GM19328 (cell line): Measurements from ENCODE around the gene NCOA7.
"Not testable (repeated sequence)": the region's sequence is repeated elsewhere in the genome, so short reads cannot be mapped to it uniquely, and the experiment has no call there.

Experiments used
- ATAC-seq: cut with Tn5 transposase; IDR thresholded peaks from one replicate; pipeline ENCODE4 v1.9.1; 2021; ENCODE audit warnings: mild to moderate bottlenecking, moderate library complexity; ENCODE audit not compliant: unreplicated experiment

NCOA7 gene

DNA sequence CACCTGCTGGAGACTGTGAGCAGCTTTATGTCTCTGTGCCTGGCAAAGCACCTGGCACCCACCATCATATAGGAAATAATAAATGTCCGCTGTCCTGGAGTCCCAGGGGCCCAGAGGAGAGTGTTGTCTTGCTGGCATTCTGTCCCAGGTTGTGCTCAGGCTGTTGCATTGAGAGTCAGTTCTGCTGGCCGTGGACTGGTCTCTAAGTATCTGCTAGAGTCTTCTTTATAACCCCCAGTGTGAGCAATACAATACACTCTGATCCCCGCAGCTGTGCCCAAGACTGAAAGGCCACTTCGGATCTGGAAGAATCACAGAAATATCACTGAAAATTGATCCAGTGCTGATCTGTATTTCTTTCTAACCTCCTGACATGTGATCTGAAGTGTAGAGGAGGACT is 127.5 kb downstream of the NCOA7 start:
- ATAC-seq: no peak

- peak; percentile 99 for ATAC-seq
Measured at GRCh38 chr6:125918681-125919566, 128.2 kb downstream of the NCOA7 start.

GRCh38 chr6:125919618-125920017 is 128.9 kb downstream of the NCOA7 start:
- ATAC-seq: no peak

DNA sequence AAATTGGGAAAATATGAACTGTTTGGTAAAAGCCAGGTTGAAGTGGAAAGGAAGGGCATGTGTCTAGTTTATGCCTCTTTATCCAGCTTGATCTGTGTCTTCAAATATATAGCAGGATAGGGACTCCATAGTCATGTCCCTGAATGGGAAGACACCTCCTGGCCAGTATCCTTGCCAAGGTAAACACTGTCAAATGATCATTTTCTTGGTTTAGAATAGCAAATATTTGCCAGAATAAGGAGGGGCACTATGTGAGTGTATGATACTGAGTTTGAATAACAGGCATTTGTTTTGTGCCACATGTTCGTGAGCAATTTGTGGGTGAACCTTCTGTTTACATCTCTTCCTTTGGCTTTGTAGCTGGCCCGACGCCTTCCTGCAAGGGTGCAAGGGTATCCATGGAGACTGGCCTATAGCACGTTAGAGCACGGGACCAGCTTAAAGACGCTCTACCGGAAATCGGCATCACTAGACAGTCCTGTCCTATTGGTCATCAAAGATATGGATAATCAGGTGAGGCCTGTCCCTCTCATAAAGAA is 131.6 kb downstream of the NCOA7 start:
- ATAC-seq: no peak

GRCh38 chr6:125923366-125923877 is 132.7 kb downstream of the NCOA7 start:
- no peak for ATAC-seq

GRCh38 chr6:125924169-125924568 is 133.4 kb downstream of the NCOA7 start:
- ATAC-seq: no peak

DNA sequence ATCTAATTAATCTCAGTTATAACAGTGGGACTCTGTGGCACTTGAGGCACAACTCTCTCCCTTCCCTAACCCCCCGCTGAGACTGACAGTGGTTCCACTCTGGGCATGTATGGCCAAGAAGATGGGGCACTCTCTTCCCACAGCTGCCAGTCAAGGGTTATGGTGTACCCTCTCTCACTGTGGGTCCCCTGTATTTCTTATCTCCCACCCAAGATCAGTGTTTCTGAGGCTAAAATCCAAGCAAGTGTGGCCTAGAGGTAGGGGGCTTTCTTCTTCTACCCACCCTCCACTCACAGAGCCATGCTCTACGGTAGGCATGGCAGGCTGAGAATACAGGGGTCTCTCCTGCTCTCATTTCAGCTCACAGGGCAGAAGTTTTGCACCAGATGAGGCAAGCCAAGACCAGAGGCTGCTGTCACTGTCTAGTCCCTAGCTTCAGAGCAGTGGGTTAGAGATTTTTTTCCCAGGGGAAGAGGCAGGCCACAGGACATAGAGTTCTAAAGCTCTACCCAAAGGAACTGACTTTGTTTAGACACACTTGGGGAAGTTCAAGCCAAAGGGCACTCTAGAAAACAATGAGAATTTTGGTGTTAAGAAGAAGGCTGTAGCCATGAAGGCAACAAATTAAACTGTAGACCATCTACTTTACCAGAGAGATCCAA is 134.1 kb downstream of the NCOA7 start:
- no peak for ATAC-seq

- ATAC-seq: no peak
Measured at GRCh38 chr6:125926711-125927110, 136.0 kb downstream of the NCOA7 start.

- ATAC-seq: no peak
Measured at GRCh38 chr6:125927761-125928160, 137.0 kb downstream of the NCOA7 start.

- ATAC-seq: no peak
Measured at GRCh38 chr6:125930765-125931418, 140.1 kb downstream of the NCOA7 start.

- no peak for ATAC-seq
Measured at GRCh38 chr6:125931733-125932450, 141.1 kb downstream of the NCOA7 start.

DNA sequence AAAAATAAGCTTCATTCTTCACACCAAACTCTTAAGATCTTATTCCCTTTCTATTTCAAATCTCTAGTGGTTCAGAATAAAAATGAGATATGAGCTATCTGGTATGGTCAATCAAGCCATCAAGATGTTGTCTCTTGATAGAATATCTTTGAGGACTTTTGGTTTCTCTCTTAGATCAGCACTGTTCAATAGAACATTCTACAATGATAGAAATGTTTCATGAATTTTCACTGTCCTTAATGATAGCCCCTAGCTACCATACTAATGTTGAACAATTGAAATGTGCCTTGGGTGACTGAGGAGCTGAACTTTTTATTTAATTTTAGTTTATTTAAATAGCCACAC is 141.7 kb downstream of the NCOA7 start:
- ATAC-seq: no peak

DNA sequence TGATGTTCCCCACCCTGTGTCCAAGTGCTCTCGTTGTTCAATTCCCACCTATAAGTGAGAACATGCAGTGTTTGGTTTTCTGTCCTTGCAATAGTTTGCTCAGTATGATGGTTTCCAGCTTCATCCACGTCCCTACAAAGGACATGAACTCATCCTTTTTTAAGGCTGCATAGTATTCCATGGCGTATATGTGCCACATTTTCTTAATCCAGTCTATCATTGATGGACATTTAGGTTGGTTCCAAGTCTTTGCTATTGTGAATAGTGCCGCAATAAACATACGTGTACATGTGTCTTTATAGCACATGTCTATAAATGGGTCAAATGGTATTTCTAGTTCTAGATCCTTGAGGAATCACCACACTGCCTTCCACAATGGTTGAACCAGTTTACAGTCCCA is 144.8 kb downstream of the NCOA7 start:
- ATAC-seq: not testable (repeated sequence)

DNA sequence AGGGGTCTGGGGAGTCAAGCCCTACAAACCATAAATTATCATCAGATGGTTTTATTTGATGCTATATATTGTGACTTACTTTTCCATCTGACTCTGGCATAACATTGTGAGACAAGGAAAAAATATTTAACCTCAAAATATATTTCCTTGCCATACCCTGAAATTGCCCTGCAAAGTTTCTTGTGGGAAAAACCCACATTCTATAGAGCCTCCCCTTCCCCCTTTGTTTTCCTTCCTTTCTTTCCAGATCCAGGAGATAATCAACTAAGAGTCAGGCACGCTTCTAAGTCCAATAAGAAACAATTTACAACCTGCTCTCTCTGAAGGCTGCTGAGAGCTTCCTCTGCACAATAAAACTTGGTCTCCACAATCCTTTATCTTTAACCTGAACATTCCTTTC is 148.3 kb downstream of the NCOA7 start:
- ATAC-seq: no peak

DNA sequence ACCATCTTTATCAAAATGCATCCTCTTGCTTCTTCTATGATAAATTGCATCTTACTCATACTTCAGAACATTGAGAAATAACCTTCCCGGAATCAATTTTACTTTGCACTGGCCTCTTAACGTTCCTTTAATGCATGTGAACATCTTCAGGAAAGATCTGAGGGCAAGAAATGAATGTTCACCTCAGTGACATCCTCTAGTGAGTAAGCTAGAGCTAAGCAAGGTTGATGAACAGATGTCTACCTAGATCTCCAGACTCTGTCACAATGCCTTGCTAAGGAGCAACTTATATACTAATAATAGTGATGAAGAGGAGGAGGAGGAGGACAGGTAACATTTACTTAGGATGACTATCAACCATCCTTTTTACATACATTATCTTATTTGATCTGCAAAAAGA is 149.0 kb downstream of the NCOA7 start:
- ATAC-seq: no peak

GRCh38 chr6:125940247-125941041 is 149.7 kb downstream of the NCOA7 start:
- ATAC-seq: no peak

DNA sequence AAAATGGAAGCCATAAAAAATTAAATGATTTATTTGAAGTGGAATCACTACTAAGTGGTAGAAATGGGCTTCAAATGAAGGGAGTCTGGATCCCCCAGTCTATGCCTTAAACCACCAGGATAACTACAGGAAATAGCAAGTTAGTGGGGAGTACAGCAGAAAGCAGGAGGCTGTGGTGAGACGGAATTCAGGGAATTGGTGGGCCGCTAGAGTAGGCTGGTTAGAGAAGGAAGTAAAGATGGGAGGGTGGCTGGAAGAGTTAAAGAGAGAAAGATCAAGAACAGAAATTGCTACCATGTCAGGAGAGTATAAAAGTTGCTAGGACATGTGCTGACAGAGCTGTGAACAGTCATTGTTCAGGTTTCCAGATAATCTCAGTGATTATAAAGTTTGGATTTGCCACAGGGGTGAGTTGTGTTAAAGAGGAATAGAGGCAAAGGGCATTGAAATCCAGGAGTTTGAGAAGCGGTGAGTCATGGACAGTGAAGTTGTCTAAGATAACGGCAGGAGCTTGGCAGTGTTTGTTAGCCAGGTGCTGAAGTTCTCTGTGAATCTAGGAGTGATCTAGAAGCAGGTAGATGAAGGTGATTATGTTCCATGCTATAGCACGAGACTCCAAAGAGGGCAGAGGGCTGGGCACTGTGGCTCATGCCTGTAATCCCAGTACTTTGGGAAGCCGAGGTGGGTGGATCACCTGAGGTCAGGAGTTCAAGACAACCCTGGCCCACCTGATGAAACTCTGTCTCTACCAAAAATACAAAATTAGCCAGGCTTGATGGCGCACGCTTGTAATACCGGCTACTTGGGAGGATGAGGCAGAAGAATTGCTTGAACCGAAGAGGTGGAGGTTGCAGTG is 152.1 kb downstream of the NCOA7 start:
- ATAC-seq: no peak

- no peak for ATAC-seq
Measured at GRCh38 chr6:125943528-125944433, 153.0 kb downstream of the NCOA7 start.
